Heart left ventricle (tissue), 16 donors: ENCODE measurements around the gene HIVEP1. TPM values are rescaled to one million over a fixed set of nuclear protein-coding genes. Genes with fewer than 3 reads are reported as not detected.

ENCODE experiments used
- ATAC-seq, 4 donors: fragments of 200-7000 bp; cut with Tn5 transposase; one replicate each; pipeline ENCODE4 v1.9.1; 2020 to 2022; ENCODE audit warnings: moderate library complexity in 4 of 4, mild to moderate bottlenecking in 3 of 4, moderate number of reproducible peaks in 1 of 4
- DNase-seq, 5 donors: peaks; one replicate each; pipeline ENCODE4 v3.0.0-alpha.2; 2020
- H3K27ac ChIP-seq, 12 donors: fragments of 200-600 bp; sonication (generic) in 4 of 12; one replicate each; pipeline versions ENCODE4 v1.5.0 to v1.8.0; 2016 to 2022; ENCODE audit warnings: mild to moderate bottlenecking in 2 of 12
- H3K27me3 ChIP-seq, 9 donors: fragments of 200-600 bp; sonication (generic) in 2 of 9; one replicate each; pipeline versions ENCODE4 v1.5.1 to v1.8.0; 2016 to 2022; ENCODE audit warnings: mild to moderate bottlenecking in 3 of 9
- H3K36me3 ChIP-seq, 9 donors: fragments of 200-600 bp; sonication (generic) in 2 of 9; one replicate each; pipeline versions ENCODE4 v1.5.0 to v1.8.0; 2018 to 2022; ENCODE audit warnings: mild to moderate bottlenecking in 2 of 9
- H3K4me1 ChIP-seq, 12 donors: fragments of 200-600 bp; sonication (generic) in 4 of 12; one replicate each; pipeline versions ENCODE4 v1.5.0 to v1.8.0; 2016 to 2022; ENCODE audit warnings: mild to moderate bottlenecking in 3 of 12
- H3K4me3 ChIP-seq, 12 donors: fragments of 200-600 bp; sonication (generic) in 4 of 12; one replicate each; pipeline versions ENCODE4 v1.5.0 to v1.8.0; 2017 to 2022; ENCODE audit warnings: mild to moderate bottlenecking in 9 of 12, moderate library complexity in 4 of 12
- H3K9me3 ChIP-seq, 12 donors: fragments of 200-600 bp; sonication (generic) in 4 of 12; one replicate each; pipeline versions ENCODE4 v1.5.0 to v1.8.0; 2016 to 2022; ENCODE audit warnings: mild to moderate bottlenecking in 1 of 12
- POLR2A ChIP-seq, 2 donors: fragments of 450-650 bp; IDR thresholded peaks; one replicate each; pipeline ENCODE4 v1.6.1; 2017; ENCODE audit warnings: antibody characterized with exemption in 2 of 2, mild to moderate bottlenecking in 2 of 2, moderate library complexity in 2 of 2
- WGBS, 4 donors: extraction: QIAGEN DNeasy Blood & Tissue Kit in 2 of 4; methylation state at CpG; one replicate each; pipeline versions ENCODE4 v1.1.5 to v1.1.7; 2013 to 2018; 5-methylcytosine and 5-hydroxymethylcytosine counted together
- intact Hi-C, 10 donors: fragments of 100-400 bp; cut with DNase I; formaldehyde crosslinking; loops; one replicate each; pipeline versions ENCODE4 v1.11.1 to v1.14.2; 2022
- polyA plus RNA-seq, 2 donors: library from polyadenylated mRNA; stranded (reverse); fragments of 200-250 nt; gene quantifications; one replicate each; pipeline ENCODE4 v1.2.3, GENCODE V29; 2013
- total RNA-seq, 9 donors: library from RNA; depleted of rRNA in 2 of 9; stranded (reverse); fragments of >200 nt in 2 of 9; fragmentation: NEBNext Ultra II Directional in 3 of 9; extraction: Animal tissue kit (Norgen Biotek cat#: 25700) in 3 of 9; gene quantifications; one replicate each; pipeline versions ENCODE4 v1.1.0 to v1.2.4, GENCODE V29; 2016 to 2023
- TF ChIP-seq, protein P1 (sequence below), 12 donors: fragments of 200-600 bp; sonication (generic) in 4 of 12; IDR thresholded peaks; one replicate each; pipeline versions ENCODE4 v1.5.0 to v1.8.0; 2018 to 2022; ENCODE audit warnings: antibody characterized with exemption in 12 of 12, mild to moderate bottlenecking in 5 of 12
- donor health status: ischemic (EF 13 %, LVEDD 7.1; RV severe dilation, severe dysfunction).
- donor health status: healthy with polysubstance abuse.
- donor health status: DM: no; HTN: yes; CAD: no.
- donor health status: DM: no; HTN: no; CAD: no.
- donor health status: ischemic (EF 25% LVEDD 6.9; RV normal size, moderate dysfunction).
- donor health status: ischemic (EF 25% LVEDD 5.7; RV mildly dilated, moderate dysfunction).
- donor health status: healthy.
- donor health status: DM: yes; HTN: yes; CAD: no.
- donor health status: ischemic (EF 35%, LVEDD 5.7; RV mildly dilated, moderate dysfunction).
- donor health status: nonischemic (EF 11% LVEDD 7.7; RV severe dilation, severe dysfunction).
- donor health status: DM: yes; HTN: yes; CAD: no.
- donor health status: PGD.
- donor health status: ischemic (EF 29% LVEDD 5.4; RV normal size, mild dysfunction).
- donor health status: nonischemic (EF 23%, LVEDD 6.1; RV moderate dilation, normal function).

Gene HIVEP1
- total and polyA plus RNA-seq, 11 donors = 3.5 to 22.8 (median 12.5) TPM

- H3K36me3 ChIP-seq = no peaks in the 10 kb centered on the region
- intact Hi-C loops = no loop called here
- H3K27ac ChIP-seq = no peak overlapping the region
- H3K4me1 ChIP-seq = no peaks in the 10 kb centered on the region
- TF ChIP-seq POLR2A (IDR thresholded peaks at IDR 0.05) = no peak
- TF ChIP-seq, protein P1, sequence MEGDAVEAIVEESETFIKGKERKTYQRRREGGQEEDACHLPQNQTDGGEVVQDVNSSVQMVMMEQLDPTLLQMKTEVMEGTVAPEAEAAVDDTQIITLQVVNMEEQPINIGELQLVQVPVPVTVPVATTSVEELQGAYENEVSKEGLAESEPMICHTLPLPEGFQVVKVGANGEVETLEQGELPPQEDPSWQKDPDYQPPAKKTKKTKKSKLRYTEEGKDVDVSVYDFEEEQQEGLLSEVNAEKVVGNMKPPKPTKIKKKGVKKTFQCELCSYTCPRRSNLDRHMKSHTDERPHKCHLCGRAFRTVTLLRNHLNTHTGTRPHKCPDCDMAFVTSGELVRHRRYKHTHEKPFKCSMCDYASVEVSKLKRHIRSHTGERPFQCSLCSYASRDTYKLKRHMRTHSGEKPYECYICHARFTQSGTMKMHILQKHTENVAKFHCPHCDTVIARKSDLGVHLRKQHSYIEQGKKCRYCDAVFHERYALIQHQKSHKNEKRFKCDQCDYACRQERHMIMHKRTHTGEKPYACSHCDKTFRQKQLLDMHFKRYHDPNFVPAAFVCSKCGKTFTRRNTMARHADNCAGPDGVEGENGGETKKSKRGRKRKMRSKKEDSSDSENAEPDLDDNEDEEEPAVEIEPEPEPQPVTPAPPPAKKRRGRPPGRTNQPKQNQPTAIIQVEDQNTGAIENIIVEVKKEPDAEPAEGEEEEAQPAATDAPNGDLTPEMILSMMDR (IDR thresholded peaks at IDR 0.05) = no peak
- H3K4me3 ChIP-seq = no peak overlapping the region
- no peak for DNase-seq
- no peak for ATAC-seq
- H3K9me3 ChIP-seq = peaks cover 0 to 3% (median 0%) of the 10 kb centered on the region in 12 donors
- WGBS, 4 donors = 48 to 68% (median 61%) methylated on average over 3 of the region's 3 CpGs
- H3K27me3 ChIP-seq = no peaks in the 10 kb centered on the region
Measured at GRCh38 chr6:12178521-12178920, 166.4 kb downstream of the HIVEP1 start.

- DNase-seq = no peak
- H3K27ac ChIP-seq = no peak overlapping the region
- intact Hi-C loops = no loop called here
Measured at GRCh38 chr6:12181481-12181880, 169.4 kb downstream of the HIVEP1 start.

DNA sequence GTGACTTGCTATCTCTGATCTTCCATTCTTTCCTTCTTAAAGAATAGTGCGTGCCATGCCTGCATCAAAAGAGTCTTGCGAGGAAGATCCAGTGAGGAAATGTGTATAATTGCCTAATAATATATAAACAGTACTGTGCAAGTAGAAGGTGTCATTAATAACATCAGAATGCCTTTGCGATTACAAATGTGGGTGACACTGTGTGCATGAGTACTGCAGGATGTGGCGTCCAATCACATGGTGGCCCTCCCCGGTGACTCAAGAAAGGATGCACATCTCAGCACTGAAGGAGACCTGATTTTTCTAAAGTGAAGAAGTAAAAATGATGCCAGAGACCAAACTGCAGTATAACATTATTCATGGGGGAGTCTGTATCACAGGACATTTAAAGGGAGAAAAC lies 170.6 kb downstream of the HIVEP1 start:
- Histone ChIP-seq H3K4me1 (no peaks in the 10 kb centered on the region), H3K36me3 (no peaks in the 10 kb centered on the region), H3K27ac (no peak overlapping the region), H3K27me3 (no peaks in the 10 kb centered on the region), H3K4me3 (no peak overlapping the region), H3K9me3 (no peaks in the 10 kb centered on the region)
- DNase-seq (no peak), ATAC-seq (no peak)
- TF ChIP-seq, protein P1 (IDR thresholded peaks at IDR 0.05) = no peak
- TF ChIP-seq POLR2A (IDR thresholded peaks at IDR 0.05) = no peak
- intact Hi-C loops = no loop called here
- 89 to 95% (median 90%) methylated on average over 5 of the region's 5 CpGs for WGBS, 4 donors

More at GRCh38 chr6:12181481-12181880, 169.4 kb downstream of the HIVEP1 start:
- peaks cover 0 to 3% (median 0%) of the 10 kb centered on the region in 12 donors for H3K9me3 ChIP-seq
- H3K36me3 ChIP-seq = no peaks in the 10 kb centered on the region
- no peak overlapping the region for H3K4me3 ChIP-seq
- no peak for TF ChIP-seq POLR2A (IDR thresholded peaks at IDR 0.05)
- TF ChIP-seq, protein P1 (IDR thresholded peaks at IDR 0.05) = no peak
- 97 to 98% (median 98%) methylated on average over 4 of the region's 4 CpGs for WGBS, 4 donors
- no peaks in the 10 kb centered on the region for H3K4me1 ChIP-seq
- no peak for ATAC-seq
- H3K27me3 ChIP-seq = no peaks in the 10 kb centered on the region

GRCh38 chr6:12185081-12185673 lies 173.1 kb downstream of the HIVEP1 start:
- no peaks in the 10 kb centered on the region for H3K36me3 ChIP-seq
- ATAC-seq (no peak), DNase-seq (no peak)
- H3K4me3 ChIP-seq = no peak overlapping the region
- no peaks in the 10 kb centered on the region for H3K27me3 ChIP-seq
- no peak overlapping the region for H3K27ac ChIP-seq
- no peak for TF ChIP-seq POLR2A (IDR thresholded peaks at IDR 0.05)
- TF ChIP-seq, protein P1 (IDR thresholded peaks at IDR 0.05) = no peak
- intact Hi-C loops = no loop called here
- 93 to 96% (median 95%) methylated on average over 6 of the region's 6 CpGs for WGBS, 4 donors
- H3K4me1 ChIP-seq = no peaks in the 10 kb centered on the region
- no peaks in the 10 kb centered on the region for H3K9me3 ChIP-seq
